Panc1 (cell line): ENCODE measurements around the gene RALGPS2. TPM values are rescaled to one million over a fixed set of nuclear protein-coding genes. Genes with fewer than 3 reads are reported as not detected.

Source experiments
- ATAC-seq: fragments of 200-7000 bp; cut with Tn5 transposase; 2 replicates; pipeline ENCODE4 v1.9.1; 2020; ENCODE audit warnings: mild to moderate bottlenecking, moderate library complexity
- BruUV-seq: library from RNA; stranded (reverse); fragments of 400-500 nt; replicated peaks from 2 replicates; lab custom pipeline; 2021; lab: Mats Ljungman, UMichigan
- CTCF ChIA-PET: fragments of 300-600 bp; sonication (Branson Sonifier 250); formaldehyde crosslinking; loops from one replicate; lab custom pipeline; 2022; ENCODE audit warnings: antibody characterized with exemption; lab: Charles Lee
- POLR2A ChIA-PET: fragments of 300-600 bp; sonication (Branson Sonifier 250); formaldehyde crosslinking; loops from one replicate; lab custom pipeline; 2022; ENCODE audit warnings: antibody characterized with exemption; lab: Charles Lee
- DNase-seq: peaks from one replicate; pipeline ENCODE4 v3.0.0-alpha.2; 2010; ENCODE audit warnings: low read depth, low spot score
- H3K27ac ChIP-seq: 2 replicates; pipeline ENCODE4 v1.5.1; 2011; ENCODE audit warnings: mild to moderate bottlenecking, low read length, inconsistent platforms
- H3K27me3 ChIP-seq: fragments of 200-500 bp; sonication (Bioruptor generic); 2 replicates; pipeline ENCODE4 v1.6.0; 2014; ENCODE audit warnings: low read length, inconsistent platforms; ENCODE audit not compliant: control insufficient read depth, insufficient read depth
- H3K36me3 ChIP-seq: fragments of 200-500 bp; sonication (Bioruptor generic); 2 replicates; pipeline ENCODE4 v1.5.1; 2014; ENCODE audit warnings: inconsistent platforms, mild to moderate bottlenecking, low read length, moderate library complexity; ENCODE audit not compliant: control insufficient read depth, insufficient read depth
- H3K4me1 ChIP-seq: 2 replicates; pipeline ENCODE4 v1.5.1; 2011; ENCODE audit warnings: inconsistent platforms, mild to moderate bottlenecking, low read length, moderate library complexity; ENCODE audit not compliant: control insufficient read depth, insufficient read depth
- H3K4me3 ChIP-seq, 2 experiments: 2 replicates each; pipeline ENCODE4 v1.5.1; 2011 to 2012; ENCODE audit warnings: low read depth in 2 of 2, low read length in 2 of 2, mild to moderate bottlenecking in 2 of 2, inconsistent platforms in 1 of 2, moderate library complexity in 1 of 2
- H3K9me3 ChIP-seq: fragments of 200-500 bp; sonication (Bioruptor generic); 2 replicates; pipeline ENCODE4 v1.5.1; 2014; ENCODE audit warnings: low read depth, mild to moderate bottlenecking, inconsistent platforms, low read length, moderate library complexity; ENCODE audit not compliant: control insufficient read depth, insufficient read depth
- CTCF ChIP-seq: fragments of 450-650 bp; IDR thresholded peaks from 2 replicates; pipeline ENCODE4 v1.5.1; 2017; ENCODE audit warnings: mild to moderate bottlenecking
- POLR2AphosphoS5 ChIP-seq: IDR thresholded peaks from 2 replicates; pipeline ENCODE4 v1.6.1; 2012; ENCODE audit warnings: mild to moderate bottlenecking, low read depth, low read length, moderate library complexity
- SIN3A ChIP-seq: IDR thresholded peaks from 2 replicates; pipeline ENCODE4 v1.6.1; 2012; ENCODE audit warnings: low read depth, mild to moderate bottlenecking, low read length, moderate library complexity, borderline replicate concordance; ENCODE audit not compliant: insufficient read depth
- TCF7L2 ChIP-seq: IDR thresholded peaks from 2 replicates; pipeline ENCODE4 v1.6.1; 2011; ENCODE audit warnings: mild to moderate bottlenecking, low read depth, low read length, inconsistent platforms
- in situ Hi-C: cut with HindIII; loops from 2 replicates; pipeline ENCODE4 v1.10.0; 2016; ENCODE audit warnings: low sequenced_read_pairs, low pct_unique_long_range_greater_than_20kb
- intact Hi-C: fragments of 100-400 bp; cut with micrococcal nuclease; formaldehyde crosslinking; loops from one replicate; pipeline ENCODE4 v1.10.0; 2022; ENCODE audit not compliant: unreplicated experiment
- total RNA-seq: library from RNA; stranded (reverse); gene quantifications from one replicate; pipeline ENCODE4 v1.2.1, GENCODE V29; 2021; ENCODE audit not compliant: unreplicated experiment
- TF ChIP-seq, protein P1 (sequence below), 2 experiments: IDR thresholded peaks; 2 replicates each; pipeline ENCODE4 v1.6.1; 2011 to 2012; ENCODE audit warnings: low read depth in 2 of 2, control low read depth in 1 of 2, low read length in 1 of 2, mild to moderate bottlenecking in 1 of 2, moderate library complexity in 1 of 2; ENCODE audit not compliant: insufficient read depth in 1 of 2

RALGPS2 gene
- total RNA-seq, 1 experiment from 2014 or later: 5.4 TPM

DNA sequence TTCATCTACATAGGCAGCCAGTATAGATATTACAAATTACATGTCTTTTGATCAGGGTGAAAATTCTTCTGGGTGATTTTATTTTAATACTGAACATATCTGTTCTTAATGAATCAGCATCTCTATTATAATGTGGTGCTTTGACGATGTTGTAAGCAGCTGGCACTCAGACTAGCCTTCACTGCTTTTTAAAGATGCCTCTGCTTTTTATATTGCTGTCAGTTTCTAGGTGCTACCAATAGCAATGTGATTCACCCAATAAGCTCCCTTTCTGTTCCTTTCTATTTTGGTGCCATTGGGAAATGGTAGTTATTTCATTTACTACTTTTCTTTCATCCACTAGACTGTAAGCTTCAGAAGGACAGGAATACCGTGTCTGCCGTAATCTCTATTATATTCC, 156.9 kb downstream of the RALGPS2 start:
- no peak overlapping the region for H3K4me3 ChIP-seq
- no peaks in the 10 kb centered on the region for H3K9me3 ChIP-seq
- no peaks in the 10 kb centered on the region for H3K4me1 ChIP-seq
- TF ChIP-seq, protein P1, sequence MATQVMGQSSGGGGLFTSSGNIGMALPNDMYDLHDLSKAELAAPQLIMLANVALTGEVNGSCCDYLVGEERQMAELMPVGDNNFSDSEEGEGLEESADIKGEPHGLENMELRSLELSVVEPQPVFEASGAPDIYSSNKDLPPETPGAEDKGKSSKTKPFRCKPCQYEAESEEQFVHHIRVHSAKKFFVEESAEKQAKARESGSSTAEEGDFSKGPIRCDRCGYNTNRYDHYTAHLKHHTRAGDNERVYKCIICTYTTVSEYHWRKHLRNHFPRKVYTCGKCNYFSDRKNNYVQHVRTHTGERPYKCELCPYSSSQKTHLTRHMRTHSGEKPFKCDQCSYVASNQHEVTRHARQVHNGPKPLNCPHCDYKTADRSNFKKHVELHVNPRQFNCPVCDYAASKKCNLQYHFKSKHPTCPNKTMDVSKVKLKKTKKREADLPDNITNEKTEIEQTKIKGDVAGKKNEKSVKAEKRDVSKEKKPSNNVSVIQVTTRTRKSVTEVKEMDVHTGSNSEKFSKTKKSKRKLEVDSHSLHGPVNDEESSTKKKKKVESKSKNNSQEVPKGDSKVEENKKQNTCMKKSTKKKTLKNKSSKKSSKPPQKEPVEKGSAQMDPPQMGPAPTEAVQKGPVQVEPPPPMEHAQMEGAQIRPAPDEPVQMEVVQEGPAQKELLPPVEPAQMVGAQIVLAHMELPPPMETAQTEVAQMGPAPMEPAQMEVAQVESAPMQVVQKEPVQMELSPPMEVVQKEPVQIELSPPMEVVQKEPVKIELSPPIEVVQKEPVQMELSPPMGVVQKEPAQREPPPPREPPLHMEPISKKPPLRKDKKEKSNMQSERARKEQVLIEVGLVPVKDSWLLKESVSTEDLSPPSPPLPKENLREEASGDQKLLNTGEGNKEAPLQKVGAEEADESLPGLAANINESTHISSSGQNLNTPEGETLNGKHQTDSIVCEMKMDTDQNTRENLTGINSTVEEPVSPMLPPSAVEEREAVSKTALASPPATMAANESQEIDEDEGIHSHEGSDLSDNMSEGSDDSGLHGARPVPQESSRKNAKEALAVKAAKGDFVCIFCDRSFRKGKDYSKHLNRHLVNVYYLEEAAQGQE (IDR thresholded peaks at IDR 0.05; ENCODE audit: insufficient read depth in 1 of 2, low read depth in 2 of 2, low read length in 1 of 2): no peak
- TF ChIP-seq TCF7L2 (no peak), CTCF (no peak), SIN3A (no peak), POLR2AphosphoS5 (no peak)
- BruUV-seq: no TSS peak
- ATAC-seq (no peak), DNase-seq (no peak)
- POLR2A ChIA-PET: no interaction called here
- in situ Hi-C loops: no loop called here
- no peaks in the 10 kb centered on the region for H3K27me3 ChIP-seq
- no peaks in the 10 kb centered on the region for H3K36me3 ChIP-seq
- CTCF ChIA-PET: no interaction called here
- intact Hi-C loops: no loop called here
- no peak overlapping the region for H3K27ac ChIP-seq

- no peak for ATAC-seq
Observed at GRCh38 chr1:178885869-178886268, 160.8 kb downstream of the RALGPS2 start.

More at GRCh38 chr1:178885869-178886268, 160.8 kb downstream of the RALGPS2 start:
- no TSS peak for BruUV-seq
- Histone ChIP-seq H3K4me1 (no peaks in the 10 kb centered on the region), H3K36me3 (no peaks in the 10 kb centered on the region), H3K27ac (no peak overlapping the region), H3K27me3 (no peaks in the 10 kb centered on the region), H3K9me3 (no peaks in the 10 kb centered on the region), H3K4me3 (no peak overlapping the region)
- intact Hi-C loops (loop anchor here (5.0 kb wide), 1 partner anchor 354 kb away; no protein-coding TSS in a partner anchor), in situ Hi-C loops (no loop called here)
- no peak for DNase-seq
- CTCF ChIA-PET: no interaction called here
- POLR2A ChIA-PET: no interaction called here
- TF ChIP-seq TCF7L2: no peak
- no peak for TF ChIP-seq SIN3A
- peak; percentile 55; the same call in 1 of the 2 replicates for TF ChIP-seq CTCF
- TF ChIP-seq, protein P1 (IDR thresholded peaks at IDR 0.05; ENCODE audit: insufficient read depth in 1 of 2, low read depth in 2 of 2, low read length in 1 of 2): no peak
- TF ChIP-seq POLR2AphosphoS5: no peak
